GM19328 (cell line): ENCODE results near the gene KRT5.
"Not testable (repeated sequence)": the region's sequence is repeated elsewhere in the genome, so short reads cannot be mapped to it uniquely, and the experiment has no call there.

Experiments used
- ATAC-seq: cut with Tn5 transposase; IDR thresholded peaks from one replicate; pipeline ENCODE4 v1.9.1; 2021; ENCODE audit warnings: mild to moderate bottlenecking, moderate library complexity; ENCODE audit not compliant: unreplicated experiment

KRT5 gene

GRCh38 chr12:52497975-52498374, 22.2 kb downstream of the KRT5 start:
- ATAC-seq, result no peak

GRCh38 chr12:52496590-52497071, 23.6 kb downstream of the KRT5 start:
- ATAC-seq, result no peak

GRCh38 chr12:52496054-52496453, 24.1 kb downstream of the KRT5 start:
- no peak for ATAC-seq

GRCh38 chr12:52495389-52495788, 24.8 kb downstream of the KRT5 start:
- ATAC-seq, result no peak

- no peak for ATAC-seq
Observed at GRCh38 chr12:52494518-52494917, 25.7 kb downstream of the KRT5 start.

- no peak for ATAC-seq
Observed at GRCh38 chr12:52494100-52494499, 26.1 kb downstream of the KRT5 start.

GRCh38 chr12:52493172-52493571, 27.0 kb downstream of the KRT5 start, which contains the start of gene KRT6A:
Gene KRT6A, minus strand, starts transcription at chr12:52493257. Its CDS starts 69 bp downstream, at chr12:52493188.
- ATAC-seq, result no peak

GRCh38 chr12:52492405-52492804, 27.8 kb downstream of the KRT5 start:
- ATAC-seq, result not testable (repeated sequence)

- ATAC-seq, result not testable (repeated sequence)
Observed at GRCh38 chr12:52491495-52491894, 28.7 kb downstream of the KRT5 start.

GRCh38 chr12:52488736-52489135, 31.5 kb downstream of the KRT5 start:
- no peak for ATAC-seq

GRCh38 chr12:52487744-52488443, 32.3 kb downstream of the KRT5 start:
- not testable (repeated sequence) for ATAC-seq

GRCh38 chr12:52487211-52487610, 33.0 kb downstream of the KRT5 start:
- no peak for ATAC-seq

- no peak for ATAC-seq
Observed at GRCh38 chr12:52486166-52487105, 33.8 kb downstream of the KRT5 start.

- ATAC-seq, result no peak
Observed at GRCh38 chr12:52480073-52480472, 40.1 kb downstream of the KRT5 start.

- no peak for ATAC-seq
Observed at GRCh38 chr12:52477651-52478050, 42.5 kb downstream of the KRT5 start.

GRCh38 chr12:52474212-52474611, 46.0 kb downstream of the KRT5 start:
- ATAC-seq, result no peak

GRCh38 chr12:52473768-52474167, 46.4 kb downstream of the KRT5 start, which contains the start of gene KRT6C:
Gene KRT6C, minus strand, starts transcription at chr12:52473805. Its CDS starts 68 bp downstream, at chr12:52473737.
- ATAC-seq, result no peak

- no peak for ATAC-seq
Observed at GRCh38 chr12:52469853-52470252, 50.3 kb downstream of the KRT5 start.

- ATAC-seq, result no peak
Observed at GRCh38 chr12:52464897-52465296, 55.3 kb downstream of the KRT5 start.
